Thyroid gland (tissue), 4 donors: Measurements from ENCODE around the gene NLGN1. TPM values are rescaled to one million over a fixed set of nuclear protein-coding genes. Genes with fewer than 3 reads are reported as not detected.

Experiments
- DNase-seq, 2 donors: peaks; one replicate each; pipeline ENCODE4 v3.0.0-alpha.2; 2019
- H3K27ac ChIP-seq, 3 donors: fragments of 200-600 bp; sonication (generic); 1 replicate in 2 of 3; 2 replicates in 1 of 3; pipeline ENCODE4 v1.5.1; 2016 to 2019; ENCODE audit warnings: mild to moderate bottlenecking in 1 of 3, moderate library complexity in 1 of 3
- H3K27me3 ChIP-seq: fragments of 200-600 bp; sonication (generic); one replicate; pipeline ENCODE4 v1.5.1; 2019
- H3K36me3 ChIP-seq, 2 donors: fragments of 200-600 bp; sonication (generic); one replicate each; pipeline ENCODE4 v1.5.1; 2016 to 2019
- H3K4me1 ChIP-seq, 2 donors: fragments of 200-600 bp; sonication (generic); one replicate each; pipeline ENCODE4 v1.5.1; 2017 to 2019
- H3K4me3 ChIP-seq, 3 donors: fragments of 200-600 bp; sonication (generic); replicated peaks in 1 of 3; 1 replicate in 2 of 3; 2 replicates in 1 of 3; pipeline ENCODE4 v1.5.1; 2016; ENCODE audit warnings: mild to moderate bottlenecking in 1 of 3
- H3K9me3 ChIP-seq: fragments of 200-600 bp; sonication (generic); one replicate; pipeline ENCODE4 v1.5.1; 2017
- CTCF ChIP-seq, 6 experiments: fragments of 200-600 bp in 3 of 6; fragments of 450-650 bp in 3 of 6; sonication (generic) in 3 of 6; IDR thresholded peaks; one replicate each; pipeline ENCODE4 v1.5.1; 2016 to 2019; ENCODE audit warnings: antibody characterized with exemption in 6 of 6, mild to moderate bottlenecking in 2 of 6, inconsistent platforms in 1 of 6, moderate library complexity in 1 of 6
- POLR2A ChIP-seq, 2 donors: fragments of 450-650 bp; IDR thresholded peaks; one replicate each; pipeline ENCODE4 v1.6.1; 2017; ENCODE audit warnings: antibody characterized with exemption in 2 of 2, mild to moderate bottlenecking in 2 of 2, moderate library complexity in 1 of 2
- WGBS, 2 donors: methylation state at CpG; one replicate each; pipeline ENCODE4 v1.1.5; 2017; 5-methylcytosine and 5-hydroxymethylcytosine counted together
- intact Hi-C: fragments of 100-400 bp; cut with DNase I; formaldehyde crosslinking; loops from one replicate; pipeline ENCODE4 v1.15.1; 2023
- total RNA-seq, 4 donors: library from RNA; depleted of rRNA; stranded (reverse); fragments of >200 nt; gene quantifications; one replicate each; pipeline ENCODE4 v1.2.3, GENCODE V29; 2016

Gene NLGN1
- total RNA-seq, 4 donors from 2014 or later: 2.4 to 13.9 (median 2.9) TPM

- Histone ChIP-seq H3K4me3 (no peak overlapping the region), H3K27me3 (no peaks in the 10 kb centered on the region), H3K9me3 (no peaks in the 10 kb centered on the region), H3K27ac (no peak overlapping the region), H3K4me1 (no peaks in the 10 kb centered on the region), H3K36me3 (no peaks in the 10 kb centered on the region)
- intact Hi-C loops: no loop called here
- DNase-seq: no peak
- no peak for TF ChIP-seq POLR2A (IDR thresholded peaks at IDR 0.05)
Measured at GRCh38 chr3:173916799-173917198, 519.3 kb downstream of the NLGN1 start.

- Histone ChIP-seq H3K36me3 (no peaks in the 10 kb centered on the region), H3K27ac (no peak overlapping the region), H3K9me3 (no peaks in the 10 kb centered on the region), H3K27me3 (no peaks in the 10 kb centered on the region), H3K4me1 (no peaks in the 10 kb centered on the region), H3K4me3 (no peak overlapping the region)
- intact Hi-C loops: no loop called here
- no peak for DNase-seq
- 52 to 66% methylated on average over 1 of the region's 1 CpG for WGBS, 2 donors
- TF ChIP-seq CTCF (IDR thresholded peaks at IDR 0.05): no peak
- no peak for TF ChIP-seq POLR2A (IDR thresholded peaks at IDR 0.05)
Measured at GRCh38 chr3:173920386-173920785, 522.8 kb downstream of the NLGN1 start.

- H3K27me3 ChIP-seq: no peaks in the 10 kb centered on the region
- H3K4me3 ChIP-seq: no peak overlapping the region
- no peaks in the 10 kb centered on the region for H3K36me3 ChIP-seq
- TF ChIP-seq CTCF (IDR thresholded peaks at IDR 0.05): no peak
- no peak for DNase-seq
- H3K9me3 ChIP-seq: no peaks in the 10 kb centered on the region
- H3K4me1 ChIP-seq: no peaks in the 10 kb centered on the region
- H3K27ac ChIP-seq: no peak overlapping the region
- WGBS, 2 donors: 93 to 96% methylated on average over 2 of the region's 2 CpGs
- intact Hi-C loops: no loop called here
Measured at GRCh38 chr3:173921732-173922131, 524.2 kb downstream of the NLGN1 start.

- WGBS, 2 donors: 86 to 92% methylated on average over 1 of the region's 1 CpG
- Histone ChIP-seq H3K36me3 (no peaks in the 10 kb centered on the region), H3K27ac (no peak overlapping the region), H3K27me3 (no peaks in the 10 kb centered on the region), H3K4me3 (no peak overlapping the region), H3K4me1 (no peaks in the 10 kb centered on the region), H3K9me3 (no peaks in the 10 kb centered on the region)
- no peak for DNase-seq
- intact Hi-C loops: no loop called here
- TF ChIP-seq POLR2A (IDR thresholded peaks at IDR 0.05): no peak
- no peak for TF ChIP-seq CTCF (IDR thresholded peaks at IDR 0.05)
Measured at GRCh38 chr3:173923204-173923603, 525.7 kb downstream of the NLGN1 start.

- H3K36me3 ChIP-seq: no peaks in the 10 kb centered on the region
- no peaks in the 10 kb centered on the region for H3K27me3 ChIP-seq
- intact Hi-C loops: no loop called here
- H3K4me3 ChIP-seq: no peak overlapping the region
- 86 to 90% methylated on average over 2 of the region's 2 CpGs for WGBS, 2 donors
- no peak for TF ChIP-seq CTCF (IDR thresholded peaks at IDR 0.05)
- TF ChIP-seq POLR2A (IDR thresholded peaks at IDR 0.05): no peak
- DNase-seq: no peak
- H3K4me1 ChIP-seq: no peaks in the 10 kb centered on the region
- no peak overlapping the region for H3K27ac ChIP-seq
- H3K9me3 ChIP-seq: no peaks in the 10 kb centered on the region
Measured at GRCh38 chr3:173930251-173930650, 532.7 kb downstream of the NLGN1 start.

- Histone ChIP-seq H3K27me3 (no peaks in the 10 kb centered on the region), H3K4me1 (no peaks in the 10 kb centered on the region), H3K4me3 (no peak overlapping the region), H3K36me3 (no peaks in the 10 kb centered on the region), H3K27ac (no peak overlapping the region), H3K9me3 (no peaks in the 10 kb centered on the region)
- peak; percentile 38 to 39 for DNase-seq
- intact Hi-C loops: no loop called here
- TF ChIP-seq POLR2A (IDR thresholded peaks at IDR 0.05): no peak
- no peak for TF ChIP-seq CTCF (IDR thresholded peaks at IDR 0.05)
Measured at GRCh38 chr3:173932624-173933023, 535.1 kb downstream of the NLGN1 start.
